ENCODE measurements around the gene PRDM2.

Gene PRDM2

DNA sequence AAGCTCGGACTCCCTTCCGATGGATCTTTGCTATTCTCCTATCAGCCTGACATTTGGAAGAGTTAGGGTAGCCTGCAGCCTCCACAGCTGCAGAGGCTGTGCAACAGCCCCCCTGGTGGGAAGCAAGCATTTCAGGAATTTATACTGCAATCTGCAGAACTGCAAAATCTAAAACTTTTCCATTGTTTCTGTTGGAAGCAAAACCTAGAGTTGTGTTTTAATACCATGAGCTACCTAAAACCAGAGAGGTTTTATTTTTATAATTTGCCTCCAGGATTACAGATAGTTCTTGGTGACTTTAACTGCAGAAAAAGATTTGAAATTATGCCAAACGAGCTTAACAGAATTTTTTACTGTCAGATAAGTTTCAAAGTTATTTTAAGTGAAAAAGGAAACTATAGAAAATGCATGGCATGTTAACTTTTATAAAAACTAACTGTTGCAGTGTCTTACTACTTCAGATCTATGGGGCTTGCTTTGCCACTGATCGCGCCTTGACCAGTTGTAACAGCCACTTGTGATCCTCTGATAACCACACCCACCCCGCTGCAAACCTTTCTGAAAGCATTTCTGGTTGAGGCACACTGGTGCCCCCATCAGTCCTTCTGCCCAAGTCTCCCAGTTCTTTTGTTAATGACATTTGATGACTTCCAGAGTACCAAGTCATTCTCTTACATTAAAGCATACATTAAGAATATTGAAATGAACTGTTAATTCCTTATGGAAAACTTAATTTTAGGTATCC, 64.8 kb downstream of the PRDM2 start:
- DNase-seq (ENCODE audit: low spot score) = no peak

- DNase-seq (ENCODE audit: low spot score) = no peak
These were observed 66.9 kb downstream of the PRDM2 start for GRCh38 chr1:13766592-13767564.

- DNase-seq (ENCODE audit: low spot score) = no peak
These were observed 69.2 kb downstream of the PRDM2 start for GRCh38 chr1:13769212-13769611.

DNA sequence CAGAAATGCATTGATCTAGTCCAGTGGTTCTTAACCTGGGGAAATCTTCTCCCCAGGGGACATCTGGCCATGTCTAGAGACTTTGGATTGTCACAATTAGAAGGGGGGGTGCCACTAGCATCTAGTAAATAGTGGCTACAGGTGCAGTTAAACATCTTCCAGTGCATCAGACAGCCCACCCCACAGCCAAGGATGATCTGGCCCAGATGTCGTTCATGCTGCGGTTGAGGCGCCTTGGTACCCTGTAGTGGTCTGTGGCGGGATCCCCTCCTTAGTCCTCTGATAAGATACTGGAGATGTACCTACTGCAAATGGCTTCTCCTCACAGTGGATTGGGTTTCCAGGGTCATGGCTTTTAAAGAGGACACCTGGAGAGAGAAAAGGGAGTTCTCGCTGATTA, 69.8 kb downstream of the PRDM2 start:
- DNase-seq (ENCODE audit: low spot score) = no peak

- DNase-seq (ENCODE audit: low spot score) = no peak
These were observed 70.8 kb downstream of the PRDM2 start for GRCh38 chr1:13770743-13771142.

GRCh38 chr1:13771745-13772144, 71.8 kb downstream of the PRDM2 start:
- DNase-seq (ENCODE audit: low spot score) = no peak

DNA sequence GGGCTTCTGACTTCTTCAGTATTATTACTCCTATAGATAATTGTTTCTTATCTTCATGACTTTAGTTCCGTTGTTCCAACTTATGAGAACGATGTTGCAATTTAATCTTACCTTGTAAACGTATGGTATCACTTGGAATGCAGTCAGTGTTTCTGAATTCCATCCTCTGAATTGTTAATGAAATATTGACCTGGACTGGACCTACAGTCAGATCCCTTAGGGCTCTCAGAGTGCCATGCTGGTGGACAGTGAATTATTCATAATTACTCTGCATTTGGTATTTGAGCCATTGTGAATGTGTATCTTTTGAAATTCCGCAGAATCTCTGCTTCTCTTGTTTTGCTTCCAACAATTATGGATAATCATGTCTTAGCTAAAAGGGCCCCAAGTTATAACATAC, 72.3 kb downstream of the PRDM2 start:
- DNase-seq (ENCODE audit: low spot score) = no peak

DNA sequence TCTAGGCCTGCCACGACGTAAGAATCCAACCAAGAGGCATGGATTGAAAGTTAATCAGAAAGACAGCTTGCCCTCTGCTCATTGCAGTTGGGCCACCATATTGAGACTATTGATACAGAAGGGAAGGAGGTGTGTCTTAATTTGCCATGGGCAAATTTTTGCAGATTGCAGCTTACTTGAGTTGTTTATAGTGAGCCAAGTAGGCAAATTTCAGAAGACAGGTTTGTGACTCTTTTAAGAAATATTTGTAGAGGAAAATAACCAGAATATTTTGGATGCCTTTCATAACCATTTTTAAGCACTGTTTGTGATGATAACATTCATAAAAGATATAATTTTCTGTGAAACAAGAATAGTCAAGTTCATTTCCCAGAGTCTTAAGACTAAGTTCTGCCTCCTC, 74.1 kb downstream of the PRDM2 start:
- no peak for DNase-seq (ENCODE audit: low spot score)

- no peak for DNase-seq (ENCODE audit: low spot score)
These were observed 75.5 kb downstream of the PRDM2 start for GRCh38 chr1:13775459-13775858.

- DNase-seq (ENCODE audit: low spot score) = no peak
These were observed 75.9 kb downstream of the PRDM2 start for GRCh38 chr1:13775916-13776315.

DNA sequence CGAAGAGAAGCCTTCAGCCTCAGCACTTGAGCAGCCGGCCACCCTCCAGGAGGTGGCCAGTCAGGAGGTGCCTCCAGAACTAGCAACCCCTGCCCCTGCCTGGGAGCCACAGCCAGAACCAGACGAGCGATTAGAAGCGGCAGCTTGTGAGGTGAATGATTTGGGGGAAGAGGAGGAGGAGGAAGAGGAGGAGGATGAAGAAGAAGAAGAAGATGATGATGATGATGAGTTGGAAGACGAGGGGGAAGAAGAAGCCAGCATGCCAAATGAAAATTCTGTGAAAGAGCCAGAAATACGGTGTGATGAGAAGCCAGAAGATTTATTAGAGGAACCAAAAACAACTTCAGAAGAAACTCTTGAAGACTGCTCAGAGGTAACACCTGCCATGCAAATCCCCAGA, 78.4 kb downstream of the PRDM2 start:
- DNase-seq (ENCODE audit: low spot score) = no peak

DNA sequence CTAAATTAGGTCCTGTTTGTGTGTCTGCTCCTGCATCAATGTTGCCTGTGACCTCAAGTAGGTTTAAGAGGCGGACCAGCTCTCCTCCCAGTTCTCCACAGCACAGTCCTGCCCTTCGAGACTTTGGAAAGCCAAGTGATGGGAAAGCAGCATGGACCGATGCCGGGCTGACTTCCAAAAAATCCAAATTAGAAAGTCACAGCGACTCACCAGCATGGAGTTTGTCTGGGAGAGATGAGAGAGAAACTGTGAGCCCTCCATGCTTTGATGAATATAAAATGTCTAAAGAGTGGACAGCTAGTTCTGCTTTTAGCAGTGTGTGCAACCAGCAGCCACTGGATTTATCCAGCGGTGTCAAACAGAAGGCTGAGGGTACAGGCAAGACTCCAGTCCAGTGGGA, 79.9 kb downstream of the PRDM2 start:
- DNase-seq (ENCODE audit: low spot score) = no peak

GRCh38 chr1:13780780-13781179, 80.8 kb downstream of the PRDM2 start:
- DNase-seq (ENCODE audit: low spot score) = no peak

DNA sequence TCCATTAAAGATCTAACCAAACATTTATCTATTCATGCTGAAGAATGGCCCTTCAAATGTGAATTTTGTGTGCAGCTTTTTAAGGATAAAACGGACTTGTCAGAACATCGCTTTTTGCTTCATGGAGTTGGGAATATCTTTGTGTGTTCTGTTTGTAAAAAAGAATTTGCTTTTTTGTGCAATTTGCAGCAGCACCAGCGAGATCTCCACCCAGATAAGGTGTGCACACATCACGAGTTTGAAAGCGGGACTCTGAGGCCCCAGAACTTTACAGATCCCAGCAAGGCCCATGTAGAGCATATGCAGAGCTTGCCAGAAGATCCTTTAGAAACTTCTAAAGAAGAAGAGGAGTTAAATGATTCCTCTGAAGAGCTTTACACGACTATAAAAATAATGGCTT, 81.2 kb downstream of the PRDM2 start:
- no peak for DNase-seq (ENCODE audit: low spot score)

DNA sequence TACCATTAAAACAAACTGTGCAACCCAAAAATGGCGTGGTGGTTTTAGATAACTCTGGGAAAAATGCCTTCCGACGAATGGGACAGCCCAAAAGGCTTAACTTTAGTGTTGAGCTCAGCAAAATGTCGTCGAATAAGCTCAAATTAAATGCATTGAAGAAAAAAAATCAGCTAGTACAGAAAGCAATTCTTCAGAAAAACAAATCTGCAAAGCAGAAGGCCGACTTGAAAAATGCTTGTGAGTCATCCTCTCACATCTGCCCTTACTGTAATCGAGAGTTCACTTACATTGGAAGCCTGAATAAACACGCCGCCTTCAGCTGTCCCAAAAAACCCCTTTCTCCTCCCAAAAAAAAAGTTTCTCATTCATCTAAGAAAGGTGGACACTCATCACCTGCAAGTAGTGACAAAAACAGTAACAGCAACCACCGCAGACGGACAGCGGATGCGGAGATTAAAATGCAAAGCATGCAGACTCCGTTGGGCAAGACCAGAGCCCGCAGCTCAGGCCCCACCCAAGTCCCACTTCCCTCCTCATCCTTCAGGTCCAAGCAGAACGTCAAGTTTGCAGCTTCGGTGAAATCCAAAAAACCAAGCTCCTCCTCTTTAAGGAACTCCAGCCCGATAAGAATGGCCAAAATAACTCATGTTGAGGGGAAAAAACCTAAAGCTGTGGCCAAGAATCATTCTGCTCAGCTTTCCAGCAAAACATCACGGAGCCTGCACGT, 82.1 kb downstream of the PRDM2 start:
- DNase-seq (ENCODE audit: low spot score) = no peak

DNA sequence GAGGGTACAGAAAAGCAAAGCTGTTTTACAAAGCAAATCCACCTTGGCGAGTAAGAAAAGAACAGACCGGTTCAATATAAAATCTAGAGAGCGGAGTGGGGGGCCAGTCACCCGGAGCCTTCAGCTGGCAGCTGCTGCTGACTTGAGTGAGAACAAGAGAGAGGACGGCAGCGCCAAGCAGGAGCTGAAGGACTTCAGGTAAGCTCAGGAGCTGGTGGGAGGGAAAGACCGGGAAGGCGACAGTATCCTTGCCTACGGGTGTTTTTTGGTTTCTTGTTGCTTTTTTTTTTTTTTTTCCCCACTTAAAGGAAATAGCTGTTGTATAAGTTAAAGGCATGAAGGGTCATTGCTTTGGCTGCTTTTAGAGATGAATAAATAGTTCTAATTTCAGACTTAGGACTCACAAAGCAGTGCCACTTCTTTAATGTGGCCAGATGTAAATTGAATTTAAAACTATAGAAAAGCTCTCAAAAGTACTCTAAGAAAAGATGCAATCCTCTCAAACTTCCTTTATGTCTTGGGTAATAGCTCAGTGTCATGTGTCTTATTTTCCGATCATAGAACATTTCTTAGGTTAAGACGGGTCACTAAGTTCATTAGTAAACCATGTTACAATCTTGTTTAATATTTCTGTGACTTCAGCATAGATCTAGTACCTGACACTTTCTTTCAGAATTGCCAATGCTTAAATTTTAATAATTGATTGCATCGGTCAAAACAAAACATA, 82.8 kb downstream of the PRDM2 start:
- DNase-seq (ENCODE audit: low spot score) = no peak

GRCh38 chr1:13783551-13783950, 83.6 kb downstream of the PRDM2 start:
- DNase-seq (ENCODE audit: low spot score) = no peak

DNA sequence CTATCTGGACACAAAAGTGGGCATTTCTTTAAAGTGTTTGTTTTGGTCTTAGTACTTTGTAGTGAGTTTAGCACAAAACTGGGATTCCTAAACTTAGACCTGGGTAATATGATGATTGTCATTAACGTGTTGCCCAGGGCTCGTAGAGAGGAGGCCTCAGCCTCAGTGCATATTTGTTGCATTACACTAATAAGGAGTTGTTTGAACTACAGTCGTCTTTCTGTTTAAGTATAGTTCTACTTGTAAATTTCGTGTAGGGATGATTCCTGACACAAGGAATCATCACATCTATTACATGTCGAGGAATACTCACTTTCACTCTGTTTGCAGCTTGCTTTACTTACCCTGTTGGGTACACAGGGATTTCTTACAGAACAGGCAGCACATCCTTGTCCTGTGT, 85.0 kb downstream of the PRDM2 start:
- DNase-seq (ENCODE audit: low spot score) = no peak

DNA sequence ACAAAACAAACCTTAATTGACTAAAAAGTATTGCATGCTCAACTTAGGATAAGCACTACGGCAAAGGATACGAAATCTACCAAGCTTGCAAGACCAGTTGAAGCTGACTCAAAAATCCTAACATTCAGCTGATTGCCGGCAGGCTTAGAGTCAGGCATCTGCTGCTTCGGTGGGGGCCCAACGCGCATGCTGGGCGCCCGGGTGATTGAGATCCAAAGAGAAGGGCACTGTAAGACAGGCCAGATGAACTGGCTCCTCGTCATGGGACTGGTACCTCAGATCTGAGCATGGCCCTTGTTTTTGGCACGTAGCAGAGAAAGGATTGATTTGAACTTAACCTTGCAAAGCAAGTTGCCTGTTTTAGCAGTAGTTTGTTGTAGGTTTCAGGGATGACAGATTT, 86.6 kb downstream of the PRDM2 start:
- peak; percentile 82 for DNase-seq (ENCODE audit: low spot score)

DNA sequence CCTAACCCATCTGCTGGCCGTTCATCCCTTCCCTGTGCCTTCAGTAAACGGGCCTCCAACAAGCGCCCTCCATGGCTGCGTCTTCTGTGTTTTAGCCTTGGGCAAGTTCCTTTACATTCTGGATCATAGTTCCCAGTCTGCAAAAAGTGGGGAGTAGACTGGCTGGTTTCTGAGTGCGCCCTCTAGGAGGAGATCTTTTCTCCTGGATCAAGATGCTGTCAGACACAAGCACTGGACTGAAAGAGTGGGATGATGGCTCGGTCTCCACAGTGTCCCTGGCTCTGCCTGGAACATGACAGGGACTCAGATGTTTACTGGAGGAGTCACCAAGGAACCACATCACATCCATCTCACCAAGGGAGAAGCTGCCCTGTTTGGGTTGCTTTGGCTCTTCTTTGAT, 88.8 kb downstream of the PRDM2 start:
- no peak for DNase-seq (ENCODE audit: low spot score)

DNA sequence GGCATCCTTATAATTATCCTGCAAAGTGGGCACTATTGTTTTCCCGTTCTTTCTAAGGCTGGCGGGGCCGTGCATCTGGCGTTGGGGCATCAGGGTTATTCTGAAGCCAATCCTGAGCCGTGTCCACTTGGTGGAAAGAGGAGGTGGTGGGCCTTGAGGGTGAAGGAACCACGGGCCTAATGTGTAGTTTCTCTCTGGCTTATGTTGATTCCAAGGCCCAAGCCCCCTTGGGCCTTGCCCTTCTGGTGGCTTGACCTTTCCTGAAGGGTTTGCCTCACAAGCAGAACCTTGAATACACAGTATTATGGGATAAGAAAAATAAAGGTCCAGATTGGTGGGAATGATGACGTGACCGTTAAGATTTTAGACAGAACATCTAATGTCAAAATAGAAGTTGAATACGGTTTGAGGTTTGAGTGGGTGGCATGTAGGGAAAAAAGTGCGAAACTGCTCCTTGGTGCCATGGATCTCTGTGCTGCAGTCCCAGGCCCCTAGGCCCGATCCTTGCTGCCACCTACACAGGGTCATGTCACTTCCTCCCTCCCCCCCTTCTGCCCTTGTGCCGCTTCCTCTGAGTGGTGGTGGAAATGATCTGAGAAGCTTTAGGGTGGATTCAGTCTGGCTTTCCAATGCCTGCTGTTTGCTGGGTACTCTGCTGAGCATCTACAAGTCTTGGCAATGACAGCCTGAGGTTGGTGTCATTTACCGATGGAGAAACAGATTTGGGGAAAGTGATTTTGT, 90.5 kb downstream of the PRDM2 start:
- DNase-seq (ENCODE audit: low spot score) = no peak
